ENCODE results near the gene TAP2. TPM values are rescaled to one million over a fixed set of nuclear protein-coding genes. Genes with fewer than 3 reads are reported as not detected.

The TAP2 gene
- total and polyA plus RNA-seq, 10 donors = 26.4 to 106 (median 48.4) TPM

- no peak for DNase-seq
- intact Hi-C loops (cut with DNase I; ENCODE audit: low total_unique reads) = no loop called here
- H3K27ac ChIP-seq = no peak overlapping the region
- H3K36me3 ChIP-seq = no peaks in the 10 kb centered on the region
- H3K27me3 ChIP-seq (replicated peaks in 1 of 7) = peaks cover 0 to 3% (median 0%) of the 10 kb centered on the region in 7 donors
- H3K9me3 ChIP-seq = peaks cover 0 to 20% (median 15%) of the 10 kb centered on the region in 8 donors
- peaks cover 0 to 30% (median 21%) of the 10 kb centered on the region in 6 donors for H3K4me1 ChIP-seq
- TF ChIP-seq POLR2AphosphoS5 (IDR thresholded peaks at IDR 0.05) (no peak), POLR2A (IDR thresholded peaks at IDR 0.05) (no peak), CTCF (IDR thresholded peaks at IDR 0.05 in 8 of 11, conservative IDR thresholded peaks at IDR 0.05 in 3 of 11) (no peak)
- H3K4me3 ChIP-seq = no peak overlapping the region
- 78 to 96% (median 86%) methylated on average over 3 of the region's 3 CpGs for WGBS, 5 donors
Measured at GRCh38 chr6:32799740-32800139, 38.8 kb downstream of the TAP2 start.

- Histone ChIP-seq H3K36me3 (no peaks in the 10 kb centered on the region), H3K27me3 (replicated peaks in 1 of 7) (peaks cover 0 to 3% (median 0%) of the 10 kb centered on the region in 7 donors), H3K4me3 (no peak overlapping the region), H3K9me3 (peaks cover 0 to 20% (median 15%) of the 10 kb centered on the region in 8 donors), H3K27ac (no peak overlapping the region), H3K4me1 (peaks cover 0 to 35% (median 27%) of the 10 kb centered on the region in 6 donors)
- no peak for TF ChIP-seq POLR2A (IDR thresholded peaks at IDR 0.05)
- no peak for TF ChIP-seq CTCF (IDR thresholded peaks at IDR 0.05 in 8 of 11, conservative IDR thresholded peaks at IDR 0.05 in 3 of 11)
- TF ChIP-seq POLR2AphosphoS5 (IDR thresholded peaks at IDR 0.05) = no peak
- intact Hi-C loops (cut with DNase I; ENCODE audit: low total_unique reads) = no loop called here
- 92 to 96% (median 96%) methylated on average over 3 of the region's 3 CpGs for WGBS, 5 donors
- no peak for DNase-seq
Measured at GRCh38 chr6:32799168-32799567, 39.4 kb downstream of the TAP2 start.

GRCh38 chr6:32796848-32797776 lies 41.4 kb downstream of the TAP2 start:
- Histone ChIP-seq H3K4me3 (peak overlapping the region in 4 of 8 donors; percentile 6 to 56 (median 11)), H3K27ac (peak overlapping the region in 6 of 8 donors; percentile 26 to 60 (median 42)), H3K36me3 (no peaks in the 10 kb centered on the region), H3K9me3 (peaks cover 0 to 20% (median 15%) of the 10 kb centered on the region in 8 donors), H3K4me1 (peaks cover 0 to 44% (median 32%) of the 10 kb centered on the region in 6 donors), H3K27me3 (replicated peaks in 1 of 7) (peaks cover 0 to 3% (median 0%) of the 10 kb centered on the region in 7 donors)
- WGBS, 5 donors = 4 to 5% (median 4%) methylated on average over 30 of the region's 30 CpGs
- peak; percentile 89 for DNase-seq
- TF ChIP-seq POLR2A (IDR thresholded peaks at IDR 0.05) (no peak), POLR2AphosphoS5 (IDR thresholded peaks at IDR 0.05) (peak in 1 of 3 donors; percentile 16), CTCF (IDR thresholded peaks at IDR 0.05 in 8 of 11, conservative IDR thresholded peaks at IDR 0.05 in 3 of 11) (peak; percentile 83 to 99 (median 96))
- intact Hi-C loops (cut with DNase I; ENCODE audit: low total_unique reads) = no loop called here

- intact Hi-C loops (cut with DNase I; ENCODE audit: low total_unique reads) = no loop called here
- Histone ChIP-seq H3K4me1 (peaks cover 0 to 44% (median 32%) of the 10 kb centered on the region in 6 donors), H3K27me3 (replicated peaks in 1 of 7) (peaks cover 0 to 3% (median 0%) of the 10 kb centered on the region in 7 donors), H3K27ac (peak overlapping the region in 4 of 8 donors; percentile 15 to 52 (median 28)), H3K9me3 (peaks cover 0 to 14% (median 12%) of the 10 kb centered on the region in 8 donors), H3K4me3 (no peak overlapping the region), H3K36me3 (no peaks in the 10 kb centered on the region)
- TF ChIP-seq CTCF (IDR thresholded peaks at IDR 0.05 in 8 of 11, conservative IDR thresholded peaks at IDR 0.05 in 3 of 11) (no peak), POLR2AphosphoS5 (IDR thresholded peaks at IDR 0.05) (no peak), POLR2A (IDR thresholded peaks at IDR 0.05) (no peak)
- WGBS, 5 donors = 13 to 43% (median 23%) methylated on average over 2 of the region's 2 CpGs
- DNase-seq = no peak
Measured at GRCh38 chr6:32794510-32794909, 44.0 kb downstream of the TAP2 start.

All from spleen (tissue), 11 donors.